K562 (cell line): ENCODE results near the gene DNAJB12. TPM values are rescaled to one million over a fixed set of nuclear protein-coding genes. Genes with fewer than 3 reads are reported as not detected.
A peak's percentile ranks its signal among the peaks of the same experiment; 100 is the strongest.

ENCODE experiments used
- ARID3A ChIP-seq: IDR thresholded peaks from 2 replicates; pipeline ENCODE4 v1.6.1; 2012; ENCODE audit warnings: low read depth, low read length, improper control_type of control experiment, borderline replicate concordance
- CBFA2T2 ChIP-seq: fragments of 450-650 bp; conservative IDR thresholded peaks from 2 replicates; pipeline ENCODE4 v1.6.1; 2017; ENCODE audit warnings: mild to moderate bottlenecking
- CUX1 ChIP-seq: fragments of 200-800 bp; sonication (Bioruptor generic); IDR thresholded peaks from 2 replicates; pipeline ENCODE4 v1.6.1; 2016; ENCODE audit warnings: missing genetic modification characterization, missing compliant biosample characterization
- DIDO1 ChIP-seq: fragments of 450-650 bp; IDR thresholded peaks from 2 replicates; pipeline ENCODE4 v1.6.1; 2016; ENCODE audit warnings: low read depth, missing biosample characterization, missing genetic modification characterization
- POLR2A ChIP-seq: fragments of 450-650 bp; conservative IDR thresholded peaks from 2 replicates; pipeline ENCODE4 v1.6.1; 2016
- RREB1 ChIP-seq: fragments of 250-450 bp; sonication (Bioruptor Pico); IDR thresholded peaks from 2 replicates; pipeline ENCODE4 v1.4.0; 2020
- THAP12 ChIP-seq: fragments of 250-450 bp; sonication (Bioruptor Pico); IDR thresholded peaks from 2 replicates; pipeline ENCODE4 v1.9.0; 2021; ENCODE audit warnings: mild to moderate bottlenecking, inconsistent platforms
- ZBED1 ChIP-seq: IDR thresholded peaks from 2 replicates; pipeline ENCODE4 v1.6.1; 2014
- ZNF165 ChIP-seq: fragments of 250-450 bp; sonication (Bioruptor Pico); IDR thresholded peaks from 2 replicates; pipeline ENCODE4 v1.4.0; 2020; ENCODE audit warnings: borderline replicate concordance
- ZNF282 ChIP-seq: sonication (generic); formaldehyde crosslinking; IDR thresholded peaks from 2 replicates; pipeline ENCODE4 v1.8.1; 2023; ENCODE audit warnings: missing genetic modification reagents
- ZNF41 ChIP-seq: fragments of 250-450 bp; sonication (Bioruptor Pico); conservative IDR thresholded peaks from 2 replicates; pipeline ENCODE4 v1.4.0; 2020; ENCODE audit warnings: mild to moderate bottlenecking
- ZNF586 ChIP-seq: fragments of 450-650 bp; formaldehyde crosslinking; conservative IDR thresholded peaks from 2 replicates; pipeline ENCODE4 v1.4.0; 2020; ENCODE audit warnings: mild to moderate bottlenecking, moderate library complexity
- polyA plus RNA-seq, 8 experiments: library from polyadenylated mRNA; depleted of rRNA in 4 of 8; stranded (reverse) in 5 of 8; unstranded in 3 of 8; fragments of >200 nt; fragmentation: Nextera tagmentation in 2 of 8; fragmentation: Illumina TruSeq in 1 of 8; extraction: Ambion mirVana in 2 of 8; extraction: Trizol in 1 of 8; gene quantifications; 2 replicates each; pipeline versions ENCODE4 v1.2.1 to v1.2.3, GENCODE V29; 2011 to 2014; ENCODE audit warnings: inconsistent platforms in 1 of 8, missing spikeins in 1 of 8
- total RNA-seq, 7 experiments: library from RNA; depleted of rRNA in 6 of 7; stranded (reverse); fragments of >200 nt in 6 of 7; fragmentation: Illumina TruSeq in 2 of 7; extraction: Trizol in 2 of 7; gene quantifications; 2 replicates each; pipeline versions ENCODE4 v1.2.1 to v1.2.3, GENCODE V29; 2011 to 2021; ENCODE audit warnings: low replicate concordance in 1 of 7

Gene DNAJB12
- total and polyA plus RNA-seq, 9 of the 15 experiments (the other 6 are each of a cell fraction or from before 2014, with no cell fraction given): 3.5 to 31.5 (median 20.3) TPM

GRCh38 chr10:72340510-72341261 lies 14.0 kb downstream of the DNAJB12 start (continued):
- TF ChIP-seq CUX1 (no peak), ZNF165 (CRISPR knock-in tag) (no peak), THAP12 (0 out of 2 replicates have a peak, but pooled peaks have one; percentile 48), ZNF41 (no peak), ZNF586 (CRISPR knock-in tag) (no peak), ZBED1 (no peak), ZNF282 (CRISPR knock-in tag) (no peak), CBFA2T2 (no peak), ARID3A (no peak), DIDO1 (tag) (no peak), RREB1 (0 out of 2 replicates have a peak, but pooled peaks have one; percentile 38), POLR2A (no peak)
